ENCODE data around the gene REEP3. TPM values are rescaled to one million over a fixed set of nuclear protein-coding genes. Genes with fewer than 3 reads are reported as not detected.
"Not testable (repeated sequence)": the region's sequence is repeated elsewhere in the genome, so short reads cannot be mapped to it uniquely, and the experiment has no call there.

Gene REEP3
- polyA plus RNA-seq, 1 donor from 2014 or later = 6.9 TPM

- H3K27me3 ChIP-seq (ENCODE audit: insufficient read depth, low read depth, low read length); H4K20me1 ChIP-seq (ENCODE audit: insufficient read depth); H3K4me2 ChIP-seq (ENCODE audit: low read length); H3F3A ChIP-seq (ENCODE audit: insufficient read depth, low read length, poor library complexity, severe bottlenecking); H3K9me2 ChIP-seq (ENCODE audit: insufficient read depth, low read length); H3K4me3 ChIP-seq (ENCODE audit: low read length); H3K36me3 ChIP-seq (ENCODE audit: insufficient read depth, low read length); H3K9ac ChIP-seq (ENCODE audit: low read length); H3K79me2 ChIP-seq (replicated peaks; ENCODE audit: insufficient read depth, low read length); H3K9me3 ChIP-seq (ENCODE audit: low read length); H3K27ac ChIP-seq (ENCODE audit: low read length); H2AFZ ChIP-seq (ENCODE audit: low read depth, low read length): not testable (repeated sequence)
These were observed 143.9 kb downstream of the REEP3 start for GRCh38 chr10:63665006-63665580.

- no peaks in the 10 kb centered on the region for H4K20me1 ChIP-seq (ENCODE audit: insufficient read depth)
- H3K4me2 ChIP-seq (ENCODE audit: low read length) = no peak overlapping the region
- H3K9me3 ChIP-seq (ENCODE audit: low read length) = no peaks in the 10 kb centered on the region
- H3K9ac ChIP-seq (ENCODE audit: low read length) = no peak overlapping the region
- H3K27ac ChIP-seq (ENCODE audit: low read length) = no peak overlapping the region
- TF ChIP-seq RAD21 (conservative IDR thresholded peaks at IDR 0.05) (no peak), EZH2 (IDR thresholded peaks at IDR 0.05; ENCODE audit: borderline replicate concordance, insufficient read depth, low read length, poor library complexity, severe bottlenecking) (no peak), MXI1 (conservative IDR thresholded peaks at IDR 0.05; ENCODE audit: poor library complexity, severe bottlenecking) (no peak), REST (IDR thresholded peaks at IDR 0.05; ENCODE audit: borderline replicate concordance) (no peak), POLR2AphosphoS5 (IDR thresholded peaks at IDR 0.05) (no peak), EP300 (conservative IDR thresholded peaks at IDR 0.05; ENCODE audit: poor library complexity, severe bottlenecking) (no peak), CTCF (IDR thresholded peaks at IDR 0.05; ENCODE audit: poor library complexity, severe bottlenecking) (no peak), TAF1 (IDR thresholded peaks at IDR 0.05; ENCODE audit: low read depth) (no peak), SMC3 (conservative IDR thresholded peaks at IDR 0.05; ENCODE audit: poor library complexity) (no peak)
- no peaks in the 10 kb centered on the region for H3K9me2 ChIP-seq (ENCODE audit: insufficient read depth, low read length)
- H3K27me3 ChIP-seq (ENCODE audit: insufficient read depth, low read depth, low read length) = no peaks in the 10 kb centered on the region
- no peaks in the 10 kb centered on the region for H3K36me3 ChIP-seq (ENCODE audit: insufficient read depth, low read length)
- H3K79me2 ChIP-seq (replicated peaks; ENCODE audit: insufficient read depth, low read length) = no peaks in the 10 kb centered on the region
- no peaks in the 10 kb centered on the region for H3F3A ChIP-seq (ENCODE audit: insufficient read depth, low read length, poor library complexity, severe bottlenecking)
- H2AFZ ChIP-seq (ENCODE audit: low read depth, low read length) = no peak overlapping the region
- H3K4me3 ChIP-seq (ENCODE audit: low read length) = no peak overlapping the region
These were observed 144.5 kb downstream of the REEP3 start for GRCh38 chr10:63665670-63666134.
